HL-60 (cell line): ENCODE measurements around the gene MAN2B1.
A peak's percentile ranks its signal among the peaks of the same experiment; 100 is the strongest.
"Not testable (repeated sequence)": the region's sequence is repeated elsewhere in the genome, so short reads cannot be mapped to it uniquely, and the experiment has no call there.

Experiments
- DNase-seq, 2 experiments: peaks; one replicate each; pipeline ENCODE4 v3.0.0-alpha.2; 2010 to 2020; ENCODE audit warnings: low read depth in 1 of 2, low spot score in 1 of 2
- H3K27ac ChIP-seq: fragments of 250-450 bp; sonication (Bioruptor Pico); replicated peaks from 2 replicates; pipeline ENCODE4 v1.5.1; 2020; ENCODE audit warnings: mild to moderate bottlenecking, moderate library complexity
- H3K27me3 ChIP-seq: fragments of 250-450 bp; sonication (Bioruptor Pico); 2 replicates; pipeline ENCODE4 v1.5.1; 2021; ENCODE audit warnings: mild to moderate bottlenecking, moderate library complexity; ENCODE audit not compliant: insufficient read depth, poor library complexity, severe bottlenecking
- H3K4me3 ChIP-seq: replicated peaks from 2 replicates; pipeline ENCODE4 v1.5.1; 2011; ENCODE audit warnings: mild to moderate bottlenecking, control low read depth, low read length; ENCODE audit not compliant: insufficient read depth
- CTCF ChIP-seq: IDR thresholded peaks from one replicate; pipeline ENCODE4 v1.5.1; 2011; ENCODE audit warnings: low read length, control low read depth, inconsistent platforms; ENCODE audit not compliant: insufficient read depth
- GABPA ChIP-seq: IDR thresholded peaks from 2 replicates; pipeline ENCODE4 v1.6.1; 2012; ENCODE audit warnings: low read depth
- POLR2AphosphoS5 ChIP-seq: IDR thresholded peaks from 2 replicates; pipeline ENCODE4 v1.6.1; 2012; ENCODE audit warnings: low read depth
- REST ChIP-seq: IDR thresholded peaks from 2 replicates; pipeline ENCODE4 v1.6.1; 2012; ENCODE audit warnings: low read depth; ENCODE audit not compliant: insufficient replicate concordance
- SPI1 ChIP-seq: IDR thresholded peaks from 2 replicates; pipeline ENCODE4 v1.6.1; 2012; ENCODE audit warnings: low read depth, mild to moderate bottlenecking, borderline replicate concordance

The MAN2B1 gene

GRCh38 chr19:12681074-12681987 lies 14.8 kb upstream of the MAN2B1 start, which contains the start of gene DHPS:
Gene DHPS, minus strand, starts transcription at chr19:12681880. Its CDS starts 114 bp downstream, at chr19:12681766.
- peak within 1 kb of the TSS; percentile 96 for H3K27ac ChIP-seq
- TF ChIP-seq CTCF (no peak), REST (peak; percentile 37), POLR2AphosphoS5 (peak; percentile 77), SPI1 (peak; percentile 35; the same call in 1 of the 2 replicates), GABPA (peak; percentile 86)
- DNase-seq = peak; percentile 97 to 98
- peak within 1 kb of the TSS; percentile 79 for H3K4me3 ChIP-seq
- H3K27me3 ChIP-seq = no peaks in the 10 kb centered on the region

- Histone ChIP-seq H3K4me3 (no peak overlapping the region), H3K27ac (no peak overlapping the region), H3K27me3 (no peaks in the 10 kb centered on the region)
- TF ChIP-seq CTCF (no peak), REST (no peak), SPI1 (no peak), GABPA (no peak), POLR2AphosphoS5 (no peak)
- no peak for DNase-seq
Measured at GRCh38 chr19:12680034-12680433, 13.5 kb upstream of the MAN2B1 start.

GRCh38 chr19:12678039-12678438 lies 11.5 kb upstream of the MAN2B1 start:
- not testable (repeated sequence) for H3K27ac ChIP-seq, H3K27me3 ChIP-seq, H3K4me3 ChIP-seq
- DNase-seq = peak in 1 of 2 experiments; percentile 53

GRCh38 chr19:12676928-12677327 lies 10.4 kb upstream of the MAN2B1 start:
- H3K27ac ChIP-seq = no peak overlapping the region
- no peak for DNase-seq
- no peak for TF ChIP-seq REST
- TF ChIP-seq POLR2AphosphoS5 = no peak
- TF ChIP-seq CTCF = no peak
- no peak for TF ChIP-seq GABPA
- TF ChIP-seq SPI1 = no peak
- H3K27me3 ChIP-seq = no peaks in the 10 kb centered on the region
- H3K4me3 ChIP-seq = no peak overlapping the region
